HCT116 (cell line): ENCODE measurements around the gene SP100.

Experiments
- CTCF ChIP-seq, 3 experiments: fragments of 200-600 bp in 1 of 3; sonication (generic) in 1 of 3; IDR thresholded peaks in 2 of 3; conservative IDR thresholded peaks in 1 of 3; 2 replicates each; pipeline ENCODE4 v1.5.1; 2012 to 2017; ENCODE audit warnings: low read depth in 2 of 3, low read length in 2 of 3, antibody characterized with exemption in 1 of 3, borderline replicate concordance in 1 of 3, control low read depth in 1 of 3, mild to moderate bottlenecking in 1 of 3, mixed read lengths in 1 of 3, mixed run types in 1 of 3, moderate library complexity in 1 of 3; ENCODE audit not compliant: insufficient read depth in 1 of 3
- EZH2phosphoT487 ChIP-seq: fragments of 200-600 bp; IDR thresholded peaks from 2 replicates; pipeline ENCODE4 v1.6.1; 2018; ENCODE audit warnings: antibody characterized with exemption, borderline replicate concordance
- POLR2A ChIP-seq: IDR thresholded peaks from 2 replicates; pipeline ENCODE4 v1.7.0; 2011; ENCODE audit warnings: borderline replicate concordance; ENCODE audit not compliant: insufficient read depth, insufficient read length; ENCODE audit errors: extremely low read depth
- POLR2AphosphoS5 ChIP-seq: IDR thresholded peaks from 2 replicates; pipeline ENCODE4 v1.6.1; 2011; ENCODE audit warnings: mild to moderate bottlenecking, low read depth, low read length, moderate library complexity
- RAD21 ChIP-seq: IDR thresholded peaks from 2 replicates; pipeline ENCODE4 v1.6.1; 2012; ENCODE audit warnings: low read depth, mild to moderate bottlenecking
- SP1 ChIP-seq: IDR thresholded peaks from 2 replicates; pipeline ENCODE4 v1.6.1; 2012; ENCODE audit warnings: low read depth
- TCF7L2 ChIP-seq: IDR thresholded peaks from 2 replicates; pipeline ENCODE4 v1.7.0; 2011; ENCODE audit warnings: borderline replicate concordance, inconsistent platforms; ENCODE audit not compliant: insufficient read depth, insufficient read length; ENCODE audit errors: extremely low read depth
- YY1 ChIP-seq: IDR thresholded peaks from 2 replicates; pipeline ENCODE4 v1.6.1; 2011; ENCODE audit warnings: low read length, low read depth, moderate library complexity, mild to moderate bottlenecking; ENCODE audit not compliant: insufficient replicate concordance; ENCODE audit errors: extremely low read depth
- ZNF274 ChIP-seq: fragments of 200-500 bp; sonication (Bioruptor generic); IDR thresholded peaks from 2 replicates; pipeline ENCODE4 v1.6.1; 2014; ENCODE audit warnings: mild to moderate bottlenecking, low read depth, low read length, inconsistent platforms
- TF ChIP-seq, protein P1 (sequence below): IDR thresholded peaks from 2 replicates; pipeline ENCODE4 v1.6.1; 2012

GRCh38 chr2:230459216-230459615 is 43.2 kb downstream of the SP100 start:
- TF ChIP-seq CTCF (IDR thresholded peaks at IDR 0.05 in 2 of 3, conservative IDR thresholded peaks at IDR 0.05 in 1 of 3; ENCODE audit: borderline replicate concordance in 1 of 3, insufficient read depth in 1 of 3, low read depth in 2 of 3, low read length in 2 of 3) (no peak), EZH2phosphoT487 (no peak), RAD21 (no peak), YY1 (no peak), TCF7L2 (no peak), POLR2A (no peak), POLR2AphosphoS5 (no peak), SP1 (no peak), ZNF274 (no peak)
- TF ChIP-seq, protein P1, sequence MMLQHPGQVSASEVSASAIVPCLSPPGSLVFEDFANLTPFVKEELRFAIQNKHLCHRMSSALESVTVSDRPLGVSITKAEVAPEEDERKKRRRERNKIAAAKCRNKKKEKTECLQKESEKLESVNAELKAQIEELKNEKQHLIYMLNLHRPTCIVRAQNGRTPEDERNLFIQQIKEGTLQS, result no peak
